Measurements from ENCODE around the gene HDDC3.

The HDDC3 gene

GRCh38 chr15:90881181-90881977 is 51.0 kb downstream of the HDDC3 start:
- H3K4me1 ChIP-seq (ENCODE audit: control insufficient read depth, insufficient read depth, low read length) = peaks cover 34% of the 10 kb centered on the region
- H3K4me3 ChIP-seq (ENCODE audit: low read length) = no peak overlapping the region
- H3K9ac ChIP-seq (ENCODE audit: low read length) = no peak overlapping the region
- H3K9me3 ChIP-seq (ENCODE audit: control insufficient read depth, low read length) = no peaks in the 10 kb centered on the region
- peaks cover 29% of the 10 kb centered on the region for H3K36me3 ChIP-seq (ENCODE audit: control insufficient read depth, insufficient read depth, low read length)
- no peaks in the 10 kb centered on the region for H3K27me3 ChIP-seq (ENCODE audit: control insufficient read depth, insufficient read depth, low read length)

- Histone ChIP-seq H3K9me3 (ENCODE audit: control insufficient read depth, low read length) (no peaks in the 10 kb centered on the region), H3K9ac (ENCODE audit: low read length) (no peak overlapping the region), H3K27me3 (ENCODE audit: control insufficient read depth, insufficient read depth, low read length) (no peaks in the 10 kb centered on the region), H3K36me3 (ENCODE audit: control insufficient read depth, insufficient read depth, low read length) (peaks cover 34% of the 10 kb centered on the region), H3K4me1 (ENCODE audit: control insufficient read depth, insufficient read depth, low read length) (peaks cover 27% of the 10 kb centered on the region), H3K4me3 (ENCODE audit: low read length) (no peak overlapping the region)
These were observed 51.8 kb downstream of the HDDC3 start for GRCh38 chr15:90880381-90881145.
